SH-SY5Y (cell line): ENCODE data around the gene GALNT18.

Experiments used
- GATA2 ChIP-seq: IDR thresholded peaks from 2 replicates; pipeline ENCODE4 v1.6.1; 2011; ENCODE audit warnings: mild to moderate bottlenecking, low read depth, low read length
- GATA3 ChIP-seq: IDR thresholded peaks from 2 replicates; pipeline ENCODE4 v1.6.1; 2011; ENCODE audit warnings: low read depth, mild to moderate bottlenecking, low read length, moderate library complexity

- no peak for TF ChIP-seq GATA2
- no peak for TF ChIP-seq GATA3
Measured at GRCh38 chr11:11400635-11401232, 221.1 kb downstream of the GALNT18 start.
